ENCODE data around the gene PLB1. TPM values are rescaled to one million over a fixed set of nuclear protein-coding genes. Genes with fewer than 3 reads are reported as not detected.

PLB1 gene
- polyA plus RNA-seq, 2 of the 4 experiments (the other 2 are of a cell fraction): 0.26 to 1.4 TPM

- Histone ChIP-seq H3K4me3 (no peak overlapping the region), H3K9me3 (peaks cover 28% of the 10 kb centered on the region; the same call in 2 of the 3 replicates), H3K4me1 (peaks cover 22% of the 10 kb centered on the region), H3K27ac (peak overlapping the region; percentile 33 to 77; a peak in 5 of 6 replicates), H3K4me2 (peak overlapping the region; percentile 25)
- CTCF ChIA-PET: interaction anchor here (0.5 to 6.4 kb wide), 13 partner anchors 10 to 865 kb away, joined by 3 to 167 read pairs (median 17); partner anchors contain the start of gene PPP1CB
- no peak for DNase-seq (ENCODE audit: low read depth in 1 of 2, low spot score in 1 of 2)
- ATAC-seq: no peak
- TF ChIP-seq ZSCAN20 (CRISPR knock-in tag; IDR thresholded peaks at IDR 0.05): no peak
- TF ChIP-seq, protein P1, sequence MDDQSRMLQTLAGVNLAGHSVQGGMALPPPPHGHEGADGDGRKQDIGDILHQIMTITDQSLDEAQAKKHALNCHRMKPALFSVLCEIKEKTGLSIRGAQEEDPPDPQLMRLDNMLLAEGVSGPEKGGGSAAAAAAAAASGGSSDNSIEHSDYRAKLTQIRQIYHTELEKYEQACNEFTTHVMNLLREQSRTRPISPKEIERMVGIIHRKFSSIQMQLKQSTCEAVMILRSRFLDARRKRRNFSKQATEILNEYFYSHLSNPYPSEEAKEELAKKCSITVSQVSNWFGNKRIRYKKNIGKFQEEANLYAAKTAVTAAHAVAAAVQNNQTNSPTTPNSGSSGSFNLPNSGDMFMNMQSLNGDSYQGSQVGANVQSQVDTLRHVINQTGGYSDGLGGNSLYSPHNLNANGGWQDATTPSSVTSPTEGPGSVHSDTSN (IDR thresholded peaks at IDR 0.05): no peak
- TF ChIP-seq, protein P2, sequence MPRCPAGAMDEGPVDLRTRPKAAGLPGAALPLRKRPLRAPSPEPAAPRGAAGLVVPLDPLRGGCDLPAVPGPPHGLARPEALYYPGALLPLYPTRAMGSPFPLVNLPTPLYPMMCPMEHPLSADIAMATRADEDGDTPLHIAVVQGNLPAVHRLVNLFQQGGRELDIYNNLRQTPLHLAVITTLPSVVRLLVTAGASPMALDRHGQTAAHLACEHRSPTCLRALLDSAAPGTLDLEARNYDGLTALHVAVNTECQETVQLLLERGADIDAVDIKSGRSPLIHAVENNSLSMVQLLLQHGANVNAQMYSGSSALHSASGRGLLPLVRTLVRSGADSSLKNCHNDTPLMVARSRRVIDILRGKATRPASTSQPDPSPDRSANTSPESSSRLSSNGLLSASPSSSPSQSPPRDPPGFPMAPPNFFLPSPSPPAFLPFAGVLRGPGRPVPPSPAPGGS (IDR thresholded peaks at IDR 0.05): no peak
- 0 out of 2 replicates have a peak, but pooled peaks have one; percentile 23 for TF ChIP-seq JUNB (IDR thresholded peaks at IDR 0.05)
- no peak for TF ChIP-seq HMGXB4 (CRISPR knock-in tag; IDR thresholded peaks at IDR 0.05; ENCODE audit: borderline replicate concordance)
- TF ChIP-seq CEBPB (IDR thresholded peaks at IDR 0.05): no peak
- TF ChIP-seq EHMT2 (IDR thresholded peaks at IDR 0.05; ENCODE audit: low read depth): no peak
- no peak for TF ChIP-seq PHF8 (IDR thresholded peaks at IDR 0.05; ENCODE audit: borderline replicate concordance, low read depth)
- no peak for TF ChIP-seq RCOR1 (IDR thresholded peaks at IDR 0.05; ENCODE audit: low read depth, low read length)
- TF ChIP-seq CHD2 (IDR thresholded peaks at IDR 0.05; ENCODE audit: low read length, partially characterized antibody): no peak
- TF ChIP-seq JUN (IDR thresholded peaks at IDR 0.05): no peak
- no peak for TF ChIP-seq KDM5A (IDR thresholded peaks at IDR 0.05)
- 0 out of 2 replicates have a peak, but pooled peaks have one; percentile 22 for TF ChIP-seq MAX (IDR thresholded peaks at IDR 0.05)
- no peak for TF ChIP-seq BHLHE40 (IDR thresholded peaks at IDR 0.05; ENCODE audit: low read depth, low read length)
- TF ChIP-seq, protein P3, sequence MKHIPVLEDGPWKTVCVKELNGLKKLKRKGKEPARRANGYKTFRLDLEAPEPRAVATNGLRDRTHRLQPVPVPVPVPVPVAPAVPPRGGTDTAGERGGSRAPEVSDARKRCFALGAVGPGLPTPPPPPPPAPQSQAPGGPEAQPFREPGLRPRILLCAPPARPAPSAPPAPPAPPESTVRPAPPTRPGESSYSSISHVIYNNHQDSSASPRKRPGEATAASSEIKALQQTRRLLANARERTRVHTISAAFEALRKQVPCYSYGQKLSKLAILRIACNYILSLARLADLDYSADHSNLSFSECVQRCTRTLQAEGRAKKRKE (CRISPR knock-in tag; IDR thresholded peaks at IDR 0.05; ENCODE audit: low read depth): no peak
- TF ChIP-seq RFX5 (IDR thresholded peaks at IDR 0.05): no peak
- no peak for TF ChIP-seq FOSL2 (IDR thresholded peaks at IDR 0.05)
- peak; percentile 44; the same call in 1 of the 2 replicates for TF ChIP-seq FOSL2 (CRISPR knock-in tag; IDR thresholded peaks at IDR 0.05)
- TF ChIP-seq HOXB5 (CRISPR knock-in tag; IDR thresholded peaks at IDR 0.05): no peak
- 41% methylated on average over 5 of the region's 5 CpGs for WGBS (ENCODE audit: missing lambda C conversion rate)
- no peak for FAIRE-seq
- POLR2A ChIA-PET: interaction anchor here (0.9 to 1.1 kb wide), 2 partner anchors 40 to 183 kb away, joined by 3 read pairs; partner anchors contain the start of gene PPP1CB
These were observed 72.7 kb downstream of the PLB1 start for GRCh38 chr2:28568533-28568932.

GRCh38 chr2:28570431-28570830 lies 74.6 kb downstream of the PLB1 start:
- H3K4me2 ChIP-seq: no peak overlapping the region
- no peak for TF ChIP-seq ELK1 (IDR thresholded peaks at IDR 0.05; ENCODE audit: low read depth, low read length)
- TF ChIP-seq CEBPB (IDR thresholded peaks at IDR 0.05): peak in 1 of 2 experiments; percentile 17; a peak in 1 of 4 replicates
- 90% methylated on average over 6 of the region's 6 CpGs for WGBS (ENCODE audit: missing lambda C conversion rate)
- CTCF ChIA-PET: interaction anchor here (0.5 to 1.8 kb wide), 5 partner anchors 10 to 867 kb away, joined by 3 to 9 read pairs (median 5); no protein-coding TSS in a partner anchor
- peaks cover 28% of the 10 kb centered on the region; the same call in 2 of the 3 replicates for H3K9me3 ChIP-seq
- no peak for FAIRE-seq
- H3K4me3 ChIP-seq: no peak overlapping the region
- POLR2A ChIA-PET: no interaction called here
- no peak for ATAC-seq
- no peak overlapping the region; a peak in 1 of 6 replicates for H3K27ac ChIP-seq
- no peak for DNase-seq (ENCODE audit: low read depth in 1 of 2, low spot score in 1 of 2)
- peaks cover 22% of the 10 kb centered on the region for H3K4me1 ChIP-seq

Data from A549 (cell line).